SH-SY5Y (cell line): Measurements from ENCODE around the gene TARBP2.

Source experiments
- GATA2 ChIP-seq: IDR thresholded peaks from 2 replicates; pipeline ENCODE4 v1.6.1; 2011; ENCODE audit warnings: mild to moderate bottlenecking, low read depth, low read length
- GATA3 ChIP-seq: IDR thresholded peaks from 2 replicates; pipeline ENCODE4 v1.6.1; 2011; ENCODE audit warnings: low read depth, mild to moderate bottlenecking, low read length, moderate library complexity

Gene TARBP2

GRCh38 chr12:53465679-53466078, 35.4 kb upstream of the TARBP2 start:
- TF ChIP-seq GATA2 (no peak), GATA3 (no peak)

GRCh38 chr12:53466640-53467039, 34.4 kb upstream of the TARBP2 start:
- TF ChIP-seq GATA3 (no peak), GATA2 (no peak)

DNA sequence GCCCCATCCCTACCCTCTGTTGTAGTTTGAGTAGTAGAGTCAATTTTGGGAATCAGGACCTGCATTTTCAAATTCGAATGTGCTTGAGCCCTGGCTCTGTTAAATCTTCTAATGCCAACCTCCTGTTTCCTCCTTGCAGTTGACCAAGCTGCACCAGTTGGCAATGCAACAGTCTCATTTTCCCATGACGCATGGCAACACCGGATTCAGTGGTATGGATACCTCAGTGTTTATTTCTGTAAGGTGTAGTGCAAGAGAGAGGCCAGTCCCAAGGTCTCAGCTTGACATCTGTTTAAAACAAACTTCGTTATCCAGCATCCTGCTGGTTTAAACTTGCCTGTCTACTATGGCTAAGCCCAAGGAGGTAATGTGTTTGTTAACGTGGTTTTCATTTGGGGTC, 34.0 kb upstream of the TARBP2 start:
- TF ChIP-seq GATA3: no peak
- no peak for TF ChIP-seq GATA2

DNA sequence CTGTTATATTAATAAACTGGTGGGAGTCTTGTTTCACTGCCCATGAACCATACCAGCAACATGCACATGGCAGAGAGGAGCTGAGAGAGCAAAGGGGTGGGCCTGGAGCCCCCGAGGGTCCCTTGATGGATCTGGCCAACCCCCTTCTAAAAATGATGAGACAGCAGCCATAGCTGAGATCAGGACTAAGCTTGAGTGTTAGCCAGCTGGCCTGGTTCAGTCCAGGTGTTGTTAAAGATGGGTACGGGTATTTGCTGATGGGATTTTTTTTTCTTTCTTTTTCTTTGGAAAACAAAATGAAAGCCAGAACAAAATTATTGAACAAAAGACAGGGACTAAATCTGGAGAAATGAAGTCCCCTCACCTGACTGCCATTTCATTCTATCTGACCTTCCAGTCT, 33.2 kb upstream of the TARBP2 start:
- no peak for TF ChIP-seq GATA3
- no peak for TF ChIP-seq GATA2

DNA sequence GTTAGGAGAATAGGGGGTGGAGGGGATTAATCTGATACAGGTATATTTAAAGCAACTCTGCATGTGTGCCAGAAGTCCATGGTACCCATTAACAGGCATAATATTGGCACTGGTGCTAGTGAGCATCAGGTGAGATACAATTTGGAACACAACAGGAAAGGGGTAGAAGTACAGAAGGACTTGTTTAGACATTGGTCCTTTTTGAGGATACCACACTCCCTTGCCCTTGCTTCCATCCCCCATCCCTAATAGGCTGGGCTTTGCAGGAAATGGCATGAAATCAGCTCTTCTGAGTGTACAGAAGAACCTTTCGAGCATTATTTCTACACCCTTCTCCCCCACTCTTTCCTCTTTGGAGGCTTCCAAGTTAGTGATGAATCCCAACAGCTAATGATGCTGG, 32.8 kb upstream of the TARBP2 start:
- TF ChIP-seq GATA2 (no peak), GATA3 (no peak)

DNA sequence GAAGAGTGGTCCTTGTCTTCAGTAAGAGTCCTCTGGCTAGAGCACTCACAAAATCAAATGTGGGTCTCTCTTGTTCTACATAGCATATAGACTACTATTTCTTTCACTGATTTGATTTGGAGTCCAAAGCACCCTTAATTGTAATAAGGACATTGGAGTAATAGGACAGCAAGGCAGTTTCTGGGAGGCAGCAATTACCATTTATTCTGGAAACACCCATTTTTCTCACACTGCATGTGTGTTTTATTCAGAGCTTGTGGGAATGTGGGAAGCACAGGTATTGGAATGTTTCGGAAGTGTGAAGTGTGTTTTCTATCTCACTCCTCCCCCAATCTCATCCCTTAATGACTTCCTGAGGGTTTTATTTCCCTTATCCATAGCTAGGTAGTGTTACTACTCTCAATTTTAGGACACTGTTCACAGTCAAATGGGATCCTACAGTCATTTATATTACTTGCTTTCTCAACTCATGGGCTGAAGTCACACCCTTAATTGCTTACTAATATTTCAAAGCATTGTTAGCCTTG, 29.0 kb upstream of the TARBP2 start:
- TF ChIP-seq GATA3 (no peak), GATA2 (no peak)

DNA sequence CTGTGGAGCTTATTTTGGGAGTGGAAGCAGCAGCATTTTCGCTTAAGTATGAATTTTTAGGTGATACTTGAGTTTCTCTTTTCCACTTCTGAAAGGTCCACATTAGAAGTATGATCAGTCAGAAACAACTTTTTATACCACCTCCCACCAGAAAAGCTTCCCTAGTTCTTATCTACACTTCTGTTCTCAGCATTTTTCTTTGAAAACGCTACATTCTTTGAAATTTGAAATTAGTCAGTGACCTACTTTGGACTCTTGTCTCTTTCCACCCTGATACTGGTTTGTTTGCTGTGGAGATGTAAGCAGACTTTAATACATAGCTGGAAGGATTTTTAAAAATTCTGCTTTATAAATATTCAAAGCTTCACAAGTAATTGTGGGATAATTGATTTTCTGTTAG, 27.0 kb upstream of the TARBP2 start:
- TF ChIP-seq GATA2 (no peak), GATA3 (no peak)

- TF ChIP-seq GATA3: no peak
- no peak for TF ChIP-seq GATA2
These were observed 26.3 kb upstream of the TARBP2 start for GRCh38 chr12:53474819-53475218.

GRCh38 chr12:53476769-53477209, 24.3 kb upstream of the TARBP2 start:
- TF ChIP-seq GATA2 (no peak), GATA3 (no peak)

GRCh38 chr12:53478865-53479264, 22.2 kb upstream of the TARBP2 start:
- TF ChIP-seq GATA2 (no peak), GATA3 (no peak)

- TF ChIP-seq GATA2 (no peak), GATA3 (no peak)
These were observed 21.8 kb upstream of the TARBP2 start for GRCh38 chr12:53479331-53479730.

- no peak for TF ChIP-seq GATA3
- no peak for TF ChIP-seq GATA2
These were observed 20.3 kb upstream of the TARBP2 start for GRCh38 chr12:53480491-53481442.

DNA sequence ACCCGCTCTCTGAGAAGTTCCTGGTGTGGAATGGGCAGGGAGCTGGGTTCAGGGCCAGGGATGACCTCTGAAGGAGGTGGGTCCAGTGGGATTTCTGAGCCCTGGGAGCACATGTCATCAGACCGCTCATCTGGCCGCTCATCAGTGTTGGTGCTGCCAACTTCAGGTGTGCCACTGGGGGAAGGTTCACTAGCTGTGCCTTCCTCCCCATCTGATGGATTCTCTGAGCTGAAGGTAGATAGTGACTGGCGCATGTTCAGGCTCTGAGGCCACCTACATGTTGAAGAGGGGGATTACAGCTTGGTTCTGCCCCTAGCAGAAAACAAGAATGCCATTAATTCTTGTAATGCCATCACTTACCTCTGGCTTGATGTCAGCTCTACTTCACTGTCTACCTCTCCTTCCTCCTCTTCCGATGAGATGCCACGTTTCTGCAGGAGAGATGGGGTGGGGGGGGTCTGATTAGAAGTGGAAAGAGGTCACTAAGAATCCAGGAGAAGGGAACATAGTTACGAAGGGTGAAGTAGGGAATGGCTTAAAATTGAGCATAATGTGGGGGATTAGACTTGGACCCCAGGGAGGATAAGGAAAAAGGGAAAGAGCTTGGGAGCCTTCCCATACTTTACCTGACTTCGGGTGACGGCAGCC, 19.0 kb upstream of the TARBP2 start:
- TF ChIP-seq GATA2 (no peak), GATA3 (no peak)

DNA sequence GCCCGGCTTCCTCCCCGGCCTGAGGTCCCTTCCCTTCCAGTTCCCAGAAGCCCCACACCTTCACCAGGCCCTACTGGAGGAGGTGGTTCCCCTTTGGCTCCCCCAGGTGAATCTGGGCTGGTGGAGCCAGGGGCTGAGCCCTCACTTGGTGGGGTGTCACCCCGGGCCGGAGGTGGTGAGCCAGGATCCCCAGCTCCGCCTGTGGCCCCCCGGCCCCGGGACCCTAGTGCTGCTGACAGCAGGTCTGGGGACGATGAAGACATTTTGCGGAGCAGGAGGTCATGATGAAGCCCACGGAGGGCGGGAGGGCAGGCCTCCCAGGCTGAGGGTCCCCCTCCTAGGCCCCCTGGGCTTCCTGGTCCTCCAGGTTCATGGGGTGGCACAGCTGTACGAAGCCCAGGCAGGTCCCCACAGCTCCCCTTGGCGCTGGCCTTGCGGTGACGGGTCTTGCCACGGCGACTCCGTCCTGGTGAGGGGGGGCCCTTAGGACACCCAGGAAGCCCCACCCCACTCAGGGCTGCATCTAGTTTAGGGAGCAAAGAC, 18.4 kb upstream of the TARBP2 start:
- TF ChIP-seq GATA2 (no peak), GATA3 (no peak)
